ENCODE data around the gene FIGNL2.

GRCh38 chr12:51813931-51814310, 34.6 kb downstream of the FIGNL2 start:
- TF ChIP-seq EP300 (IDR thresholded peaks at IDR 0.05): no peak
- no peak for TF ChIP-seq CTCF (IDR thresholded peaks at IDR 0.05)
- no peak for TF ChIP-seq POLR2A (IDR thresholded peaks at IDR 0.05)
- no peak for TF ChIP-seq POLR2AphosphoS5 (IDR thresholded peaks at IDR 0.05)

All from upper lobe of left lung (tissue), 4 donors.